Stimulated activated memory B cell treated with anti-CD40 and anti-IgM and Interleukin-4, amounts not matched to agents 10 μg/mL and 1 μg/mL and 100 μg/mL, for 72 hours (primary cell): ENCODE data around the gene DHX8.

Experiments used
- ATAC-seq: fragments of 150-1000 bp; cut with Tn5 transposase; 2 replicates; pipeline ENCODE4 v1.10.0; 2021
- H3K27ac Mint-ChIP-seq: one replicate; pipeline ENCODE4 v1.8.0; 2022; ENCODE audit warnings: mild to moderate bottlenecking, mixed read lengths
- H3K27me3 Mint-ChIP-seq: one replicate; pipeline ENCODE4 v1.8.0; 2022; ENCODE audit warnings: mixed read lengths
- H3K36me3 Mint-ChIP-seq: one replicate; pipeline ENCODE4 v1.8.0; 2022; ENCODE audit warnings: mixed read lengths
- H3K4me1 Mint-ChIP-seq: one replicate; pipeline ENCODE4 v1.8.0; 2022; ENCODE audit warnings: mixed read lengths
- H3K4me3 Mint-ChIP-seq: one replicate; pipeline ENCODE4 v1.8.0; 2022; ENCODE audit warnings: mild to moderate bottlenecking, moderate library complexity, mixed read lengths
- H3K9me3 Mint-ChIP-seq: one replicate; pipeline ENCODE4 v1.8.0; 2022; ENCODE audit warnings: mixed read lengths

Gene DHX8

DNA sequence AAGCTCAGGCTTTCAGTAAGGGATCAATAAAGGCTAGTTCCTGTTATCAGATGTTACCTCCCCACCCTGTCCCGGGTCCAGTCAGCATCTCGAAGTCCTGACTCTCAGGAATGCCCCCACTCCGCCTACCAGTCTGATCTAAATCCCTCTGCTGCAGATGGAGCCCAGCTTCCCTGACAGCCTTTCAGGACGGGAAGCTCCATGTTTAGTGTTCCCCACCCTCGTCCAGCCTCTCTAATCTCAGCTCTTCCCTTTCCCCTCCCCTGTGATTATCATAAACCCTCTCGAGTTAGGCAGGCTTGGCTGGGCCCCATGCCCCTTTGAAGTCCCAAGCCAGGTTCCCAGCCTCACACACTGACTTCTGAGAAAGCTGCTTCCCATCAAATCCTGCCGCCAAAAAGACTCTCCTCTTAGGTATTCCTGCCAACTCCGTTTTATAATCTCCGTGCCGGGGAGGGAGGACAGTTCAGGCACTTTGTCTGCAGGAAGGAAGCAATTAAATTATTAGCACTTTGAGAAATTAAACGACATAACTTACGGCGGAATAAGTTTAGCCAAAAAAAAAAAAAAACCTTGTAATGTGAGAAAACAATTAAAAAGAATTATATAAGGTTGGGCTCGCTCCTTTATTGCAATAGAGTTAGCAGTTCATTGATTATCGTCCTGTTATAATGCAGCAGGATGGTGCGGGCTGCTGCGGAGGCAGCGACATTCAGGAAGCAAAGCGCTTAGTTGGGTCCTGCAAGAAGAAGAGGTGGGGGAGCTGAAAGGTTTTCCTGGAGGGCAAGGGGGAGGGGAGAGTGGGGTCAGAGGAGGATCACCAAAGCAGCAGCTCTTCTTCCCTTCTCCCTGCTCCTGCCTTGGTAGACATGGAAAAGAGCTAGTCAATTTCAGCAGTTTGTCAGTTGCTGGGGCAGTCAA is 79.2 kb downstream of the DHX8 start:
- Mint-ChIP-seq H3K4me3 (no peak overlapping the region), H3K4me1 (peaks cover 6% of the 10 kb centered on the region), H3K36me3 (no peaks in the 10 kb centered on the region), H3K9me3 (no peaks in the 10 kb centered on the region), H3K27ac (no peak overlapping the region), H3K27me3 (peaks cover 62% of the 10 kb centered on the region)
- ATAC-seq, result no peak

DNA sequence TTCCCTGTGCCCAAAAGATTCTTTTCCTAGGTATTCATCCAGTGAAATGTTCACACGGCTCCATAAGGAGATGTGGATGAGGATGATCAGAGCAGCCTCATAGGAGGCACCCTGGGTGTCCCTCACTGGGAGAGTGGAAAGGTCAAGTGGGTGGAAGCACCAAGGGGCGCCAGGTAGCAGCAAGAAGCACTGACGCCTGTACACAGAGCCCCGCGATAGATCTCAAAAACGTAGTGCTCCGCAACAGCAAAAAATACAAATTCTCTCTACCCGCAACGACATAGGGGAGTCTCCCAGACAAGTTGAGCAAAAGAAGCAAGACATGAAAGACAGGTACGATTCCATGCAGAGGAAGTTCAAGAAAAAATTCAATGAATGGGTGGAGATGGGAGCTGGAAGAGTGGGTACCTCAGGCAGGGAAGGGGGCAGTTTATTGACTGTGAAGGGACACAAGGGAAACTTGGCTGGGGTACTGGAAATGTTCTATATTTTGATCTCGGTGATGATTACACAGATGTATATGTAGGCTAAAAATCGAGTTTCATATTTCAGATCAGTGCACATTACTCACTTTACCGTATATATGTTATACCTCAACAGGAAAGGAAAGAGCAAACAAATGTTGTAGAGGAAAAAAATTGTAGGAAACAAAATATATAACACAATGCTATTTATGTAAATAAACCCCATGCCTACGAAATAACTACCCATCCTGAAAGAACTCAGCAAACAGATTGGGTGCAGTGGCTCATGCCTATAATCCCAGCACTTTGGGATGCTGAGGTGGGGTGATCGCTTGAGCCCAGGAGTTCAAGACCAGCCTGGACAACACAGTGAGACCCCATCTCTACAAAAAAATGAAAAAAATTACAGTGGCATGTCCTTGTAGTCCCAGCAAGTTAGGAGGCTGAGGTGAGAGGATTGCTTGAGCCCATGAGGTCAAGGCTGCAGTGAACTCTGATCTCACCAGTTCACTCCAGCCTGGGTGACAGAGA is 80.1 kb downstream of the DHX8 start:
- H3K9me3 Mint-ChIP-seq, result peaks cover 4% of the 10 kb centered on the region

GRCh38 chr17:43568506-43569082 is 84.8 kb downstream of the DHX8 start:
- H3K27ac Mint-ChIP-seq, result no peak overlapping the region
- peaks cover 4% of the 10 kb centered on the region for H3K9me3 Mint-ChIP-seq
- H3K4me1 Mint-ChIP-seq, result no peaks in the 10 kb centered on the region
- no peak overlapping the region for H3K4me3 Mint-ChIP-seq
- H3K27me3 Mint-ChIP-seq, result peaks cover 16% of the 10 kb centered on the region
- ATAC-seq, result no peak
- H3K36me3 Mint-ChIP-seq, result no peaks in the 10 kb centered on the region

More for the DNA sequence above, 80.1 kb downstream of the DHX8 start:
- H3K27ac Mint-ChIP-seq, result no peak overlapping the region
- H3K4me1 Mint-ChIP-seq, result peaks cover 6% of the 10 kb centered on the region
- no peak overlapping the region for H3K4me3 Mint-ChIP-seq
- peaks cover 58% of the 10 kb centered on the region for H3K27me3 Mint-ChIP-seq
- H3K36me3 Mint-ChIP-seq, result no peaks in the 10 kb centered on the region
- no peak for ATAC-seq

DNA sequence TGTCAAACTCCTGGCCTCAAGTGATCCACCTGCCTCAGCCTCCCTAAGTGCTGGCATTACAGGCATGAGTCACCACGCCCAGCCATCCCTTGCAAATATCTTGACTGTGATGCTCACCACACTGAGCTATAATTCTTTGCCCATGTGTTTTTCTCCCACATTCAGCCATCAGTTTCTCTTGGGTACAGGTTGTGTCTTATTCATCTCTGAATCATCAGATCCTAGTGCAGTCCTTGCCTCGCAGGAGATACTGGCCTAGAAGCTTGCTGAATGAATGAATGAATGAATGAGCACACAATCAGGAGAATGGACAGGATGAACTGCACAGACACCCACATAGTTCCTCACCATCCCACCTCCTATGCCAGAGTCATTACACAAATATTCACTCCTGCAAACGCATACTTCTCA is 86.7 kb downstream of the DHX8 start:
- ATAC-seq, result no peak
- Mint-ChIP-seq H3K36me3 (no peaks in the 10 kb centered on the region), H3K4me3 (no peak overlapping the region), H3K27ac (no peak overlapping the region), H3K9me3 (peaks cover 4% of the 10 kb centered on the region), H3K27me3 (peaks cover 8% of the 10 kb centered on the region), H3K4me1 (no peaks in the 10 kb centered on the region)

DNA sequence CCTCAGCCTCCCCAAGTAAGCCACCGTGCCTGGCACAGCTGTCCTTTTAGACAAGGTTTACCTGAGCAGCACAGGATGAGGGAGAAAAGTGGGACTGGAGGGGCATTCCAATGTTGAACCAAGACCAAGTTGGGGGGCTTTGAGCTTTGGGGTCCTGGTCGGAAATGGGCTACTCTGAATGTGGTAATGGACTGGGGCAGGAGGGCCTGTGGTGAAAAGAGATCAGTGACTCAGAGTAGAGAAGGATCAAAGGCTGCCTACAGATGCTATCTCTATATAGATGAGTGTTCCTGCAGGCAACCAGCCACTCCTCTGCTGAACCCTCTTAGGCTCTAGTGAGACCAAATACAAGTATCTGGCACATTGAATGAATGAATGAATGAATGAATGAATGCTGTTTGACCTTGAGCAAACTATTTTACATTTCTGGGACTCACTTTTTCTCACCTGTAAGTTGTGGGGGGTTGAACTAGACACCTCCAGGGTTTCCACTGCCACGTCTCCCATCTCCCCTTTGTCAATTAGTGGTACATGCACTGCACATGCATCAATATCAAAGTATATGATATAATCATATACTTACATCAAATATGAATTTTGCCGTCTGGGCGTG is 88.7 kb downstream of the DHX8 start:
- no peak for ATAC-seq
- peaks cover 8% of the 10 kb centered on the region for H3K27me3 Mint-ChIP-seq
- no peaks in the 10 kb centered on the region for H3K4me1 Mint-ChIP-seq
- no peak overlapping the region for H3K27ac Mint-ChIP-seq
- H3K36me3 Mint-ChIP-seq, result no peaks in the 10 kb centered on the region
- H3K4me3 Mint-ChIP-seq, result no peak overlapping the region
- peaks cover 4% of the 10 kb centered on the region for H3K9me3 Mint-ChIP-seq

GRCh38 chr17:43573579-43574321 is 90.0 kb downstream of the DHX8 start:
- H3K27ac Mint-ChIP-seq, result no peak overlapping the region
- peaks cover 8% of the 10 kb centered on the region for H3K27me3 Mint-ChIP-seq
- H3K4me1 Mint-ChIP-seq, result peaks cover 12% of the 10 kb centered on the region
- H3K4me3 Mint-ChIP-seq, result no peak overlapping the region
- ATAC-seq, result no peak
- peaks cover under 1% of the 10 kb centered on the region for H3K9me3 Mint-ChIP-seq
- no peaks in the 10 kb centered on the region for H3K36me3 Mint-ChIP-seq

- H3K9me3 Mint-ChIP-seq, result no peaks in the 10 kb centered on the region
These were observed 90.6 kb downstream of the DHX8 start for GRCh38 chr17:43574348-43574747.

DNA sequence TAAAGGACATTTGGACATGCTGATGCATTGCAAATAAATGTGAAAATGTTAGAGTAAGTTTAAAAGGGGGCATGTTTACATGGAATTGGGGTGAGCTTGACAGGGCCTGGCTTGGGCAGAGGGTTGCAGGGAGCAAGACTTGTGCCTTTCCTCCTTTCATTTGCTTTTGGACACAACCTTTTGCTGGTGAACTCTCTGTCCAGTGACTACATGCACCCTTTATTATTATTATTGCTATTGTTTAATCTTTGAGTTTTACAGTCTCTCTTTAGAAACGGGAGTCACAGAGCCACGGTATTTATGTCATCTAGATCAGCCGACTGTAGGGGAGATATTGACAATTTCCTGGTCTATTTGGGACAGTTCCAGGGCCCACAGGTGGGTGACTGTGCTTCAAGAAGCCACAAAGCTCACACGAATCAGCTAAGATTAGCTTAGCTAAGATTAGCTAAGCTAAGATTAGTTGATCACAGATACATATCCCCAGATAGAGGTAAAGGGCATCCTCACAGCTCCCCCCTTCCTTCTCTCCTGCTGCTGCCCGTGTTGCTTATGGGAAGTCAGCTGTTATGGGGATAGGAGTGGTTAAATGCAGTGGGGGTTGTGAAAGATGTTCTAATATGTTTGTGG is 91.2 kb downstream of the DHX8 start:
- Mint-ChIP-seq H3K27ac (no peak overlapping the region), H3K27me3 (peaks cover 8% of the 10 kb centered on the region), H3K36me3 (no peaks in the 10 kb centered on the region), H3K4me3 (no peak overlapping the region), H3K4me1 (peaks cover 24% of the 10 kb centered on the region), H3K9me3 (no peaks in the 10 kb centered on the region)
- ATAC-seq, result no peak

More at GRCh38 chr17:43574348-43574747, 90.6 kb downstream of the DHX8 start:
- no peak for ATAC-seq
- Mint-ChIP-seq H3K4me3 (no peak overlapping the region), H3K4me1 (peaks cover 18% of the 10 kb centered on the region), H3K27ac (no peak overlapping the region), H3K36me3 (no peaks in the 10 kb centered on the region), H3K27me3 (peaks cover 8% of the 10 kb centered on the region)
